Inflammatory macrophage treated with lipopolysaccharide for 4 hours (primary cell): ENCODE results near the gene LAMC3.
A peak's percentile ranks its signal among the peaks of the same experiment; 100 is the strongest.
"Not testable (repeated sequence)": the region's sequence is repeated elsewhere in the genome, so short reads cannot be mapped to it uniquely, and the experiment has no call there.

Experiments
- DNase-seq: peaks from one replicate; pipeline ENCODE4 v3.0.0-alpha.2; 2020

LAMC3 gene

DNA sequence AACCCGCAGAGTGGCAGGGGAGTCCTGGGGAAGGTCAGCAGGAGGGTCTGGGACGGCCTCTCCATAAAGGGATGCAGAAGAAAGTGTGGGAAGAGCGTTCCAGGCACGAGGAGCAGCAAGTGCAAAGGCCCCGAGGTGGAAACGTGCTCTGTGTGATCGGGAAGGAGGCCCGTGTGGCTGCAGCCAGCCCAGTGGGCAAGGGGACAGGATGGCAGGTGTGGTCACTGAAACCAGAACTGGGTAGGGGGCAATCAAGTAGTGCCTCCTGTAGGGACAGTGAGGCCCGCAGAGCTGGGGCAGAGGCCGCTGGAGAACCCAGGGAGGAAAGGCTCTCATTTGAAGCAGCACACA, 16.3 kb upstream of the LAMC3 start:
- DNase-seq: no peak

DNA sequence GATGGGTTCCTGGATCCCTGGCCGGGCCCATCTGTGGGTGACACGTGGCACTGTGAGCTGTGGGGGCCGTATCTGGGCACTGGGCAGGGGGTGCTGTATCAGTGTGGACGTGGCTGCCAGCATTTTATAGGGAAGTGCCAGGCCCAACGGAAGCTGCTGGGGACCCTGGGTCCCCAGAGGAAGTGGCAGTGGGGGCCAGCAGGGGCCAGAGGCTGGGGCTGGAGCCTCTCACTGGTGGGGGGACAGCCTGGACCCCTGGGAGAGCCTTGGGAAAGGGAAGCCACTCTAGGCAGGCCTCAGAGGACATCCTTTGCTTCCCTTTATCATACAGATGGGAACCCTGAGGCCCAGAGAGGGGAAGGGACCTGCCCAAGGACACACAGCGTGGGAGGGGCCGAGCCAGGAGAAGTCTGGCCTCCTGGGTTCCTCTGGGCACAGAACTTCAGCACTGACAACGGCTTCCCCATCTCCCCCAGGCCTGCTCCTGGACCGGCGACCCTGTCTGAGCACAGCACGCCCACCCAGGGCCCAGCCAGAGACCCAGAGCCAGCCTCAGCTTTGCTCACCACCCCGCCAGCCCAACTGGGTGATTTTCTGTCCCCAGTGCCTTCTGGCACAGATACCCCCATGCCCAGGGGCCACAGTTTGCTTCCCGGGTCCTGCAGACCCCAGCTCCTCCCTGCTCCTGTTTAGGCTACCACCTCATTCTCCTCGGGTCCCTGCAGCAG, 15.5 kb upstream of the LAMC3 start:
- DNase-seq: no peak

DNA sequence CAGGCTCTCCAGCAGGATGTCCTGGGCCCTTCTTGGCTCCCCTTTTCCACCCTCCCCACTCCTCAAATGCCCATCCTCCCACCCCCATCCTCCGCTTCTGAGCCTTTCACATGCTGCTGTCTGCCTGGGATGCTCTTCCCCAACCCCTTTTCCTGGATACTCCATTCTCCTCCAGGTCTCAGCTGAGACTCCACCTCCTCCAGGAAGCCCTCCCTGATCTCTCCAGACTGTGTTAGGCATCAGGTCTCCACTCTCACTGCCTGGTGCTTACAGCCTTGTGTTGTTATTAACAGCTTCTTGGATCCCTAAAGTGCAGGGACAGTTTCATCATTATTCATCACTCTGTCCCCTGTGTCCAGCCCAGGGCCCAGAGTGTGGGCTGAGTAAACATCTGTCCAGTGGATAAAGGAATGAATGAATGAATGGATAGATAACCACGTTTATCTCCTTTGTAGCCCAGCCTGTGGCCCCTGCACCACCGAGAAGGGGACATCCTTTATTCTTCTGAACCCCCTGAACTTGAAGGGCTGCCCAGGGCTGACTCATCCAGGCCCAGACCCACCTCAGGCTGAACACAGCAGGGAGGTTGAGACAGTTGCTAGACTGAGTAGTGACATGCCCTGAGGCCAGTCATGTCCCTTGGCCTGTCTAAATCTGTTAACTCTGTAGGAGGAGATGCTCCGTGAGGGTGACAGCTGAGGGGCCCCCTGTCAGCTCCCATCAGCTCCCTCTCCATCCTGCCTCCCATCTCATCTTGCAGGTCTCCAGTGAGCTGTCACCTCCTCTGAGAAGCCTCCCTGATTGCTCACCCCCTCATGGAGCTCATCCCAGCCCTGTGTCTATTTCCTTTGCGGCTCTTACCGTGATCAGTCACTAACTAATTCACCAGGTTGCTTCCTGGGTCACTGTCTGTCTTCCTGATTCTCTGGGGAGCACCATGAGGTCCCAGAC, 14.6 kb upstream of the LAMC3 start:
- DNase-seq: no peak

DNA sequence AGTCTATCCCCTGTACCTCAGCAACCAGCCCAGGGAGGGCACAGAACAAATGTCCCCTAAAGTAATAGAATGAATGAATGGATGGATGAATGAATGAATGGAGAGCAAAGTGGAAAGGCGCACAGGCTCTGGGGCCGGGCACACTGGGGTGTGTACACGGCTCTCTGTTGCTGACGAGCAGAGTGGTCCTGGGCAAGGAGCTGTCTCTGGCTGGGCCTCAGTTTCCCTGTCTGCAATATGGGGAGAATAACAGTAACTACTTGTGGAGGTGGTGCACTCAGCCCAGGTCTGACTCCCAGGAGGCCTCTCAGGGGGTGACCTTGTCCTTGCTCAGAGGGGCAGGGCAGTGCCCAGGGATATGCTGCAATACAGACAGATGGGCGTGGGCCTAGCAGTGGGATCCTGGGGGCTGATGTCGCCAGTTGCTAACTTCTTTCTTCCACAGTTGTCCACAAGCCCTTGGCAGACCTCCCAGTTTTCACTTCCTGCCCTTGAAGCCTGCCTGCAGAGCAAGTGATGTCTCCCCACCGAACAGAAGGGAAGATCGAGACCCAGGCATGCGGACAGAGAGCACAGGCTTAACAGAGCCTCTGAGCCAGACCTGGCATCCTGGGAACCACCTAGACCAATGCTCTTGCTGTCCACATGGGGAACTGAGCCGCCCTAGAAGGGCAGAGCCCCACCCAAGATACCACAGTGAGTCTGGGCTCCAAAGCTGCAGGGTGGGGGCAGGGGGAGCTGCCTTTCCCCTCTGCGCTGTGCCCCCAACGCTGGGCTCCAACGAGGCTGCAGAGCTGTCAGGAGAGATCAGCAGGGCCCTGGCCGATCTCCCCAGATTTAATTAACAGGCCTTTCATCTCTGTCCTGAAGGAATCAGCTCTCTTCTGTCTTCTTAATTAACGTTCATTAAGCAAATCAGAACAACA, 13.6 kb upstream of the LAMC3 start:
- peak; percentile 58 for DNase-seq

DNA sequence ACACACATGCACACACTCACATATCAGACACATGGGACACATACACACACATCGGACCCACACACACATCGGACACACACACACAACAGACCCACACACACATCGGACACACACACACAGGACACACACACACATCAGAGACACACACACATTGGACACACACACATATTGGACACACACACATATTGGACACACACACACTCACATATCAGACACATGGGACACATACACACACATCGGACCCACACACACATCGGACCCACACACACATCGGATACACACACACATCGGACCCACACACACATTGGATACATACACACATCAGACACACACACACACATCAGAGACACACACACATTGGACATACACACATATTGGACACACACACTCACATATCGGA, 12.8 kb upstream of the LAMC3 start:
- no peak for DNase-seq

DNA sequence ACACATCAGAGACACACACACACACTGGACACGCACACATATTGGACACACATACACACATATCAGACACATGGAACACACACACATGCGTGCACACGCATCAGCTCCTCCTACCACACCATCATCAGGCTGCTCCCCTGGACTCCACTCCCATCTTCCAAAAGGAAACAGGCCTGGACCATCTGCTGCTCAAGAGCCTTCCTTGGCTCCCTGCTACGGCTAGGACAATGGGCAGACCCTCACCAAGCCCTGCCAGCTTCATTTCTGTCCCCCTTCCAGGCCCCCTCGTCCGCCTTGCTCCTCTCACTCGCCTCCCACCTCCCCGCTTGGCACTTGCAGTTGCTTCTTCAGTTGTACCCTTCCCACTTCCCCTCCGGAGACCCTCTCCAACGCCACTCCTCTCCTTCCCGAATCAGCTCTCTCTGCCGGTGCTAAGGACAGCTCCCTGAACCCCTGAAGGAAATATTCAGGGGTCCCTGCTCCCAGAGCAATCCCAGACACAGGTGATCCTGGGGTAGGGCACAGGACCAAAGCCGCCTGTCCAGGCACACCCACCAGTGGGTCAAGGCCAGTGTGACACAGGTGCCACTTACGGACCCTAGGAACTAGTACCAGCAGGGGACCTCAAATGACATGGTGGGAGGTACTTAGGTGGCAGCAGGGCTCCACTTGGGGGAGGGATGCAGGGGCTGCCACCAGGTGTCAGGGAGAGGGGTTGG, 12.1 kb upstream of the LAMC3 start:
- no peak for DNase-seq

DNA sequence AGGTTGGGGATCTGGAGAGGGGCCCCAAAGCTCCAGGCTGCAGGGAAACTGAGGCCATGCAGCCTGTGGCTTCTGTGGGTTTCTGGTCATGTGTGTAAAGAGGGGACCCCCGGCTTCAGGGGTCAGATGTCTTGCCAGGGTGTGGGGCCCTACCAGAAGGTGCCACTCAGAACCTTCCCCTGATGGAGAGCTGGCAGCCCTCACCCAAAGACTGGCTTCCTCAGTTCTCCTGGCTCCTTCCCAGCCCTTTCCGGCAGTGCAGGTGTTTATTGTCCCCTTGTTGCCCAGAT, 11.6 kb upstream of the LAMC3 start:
- no peak for DNase-seq

DNA sequence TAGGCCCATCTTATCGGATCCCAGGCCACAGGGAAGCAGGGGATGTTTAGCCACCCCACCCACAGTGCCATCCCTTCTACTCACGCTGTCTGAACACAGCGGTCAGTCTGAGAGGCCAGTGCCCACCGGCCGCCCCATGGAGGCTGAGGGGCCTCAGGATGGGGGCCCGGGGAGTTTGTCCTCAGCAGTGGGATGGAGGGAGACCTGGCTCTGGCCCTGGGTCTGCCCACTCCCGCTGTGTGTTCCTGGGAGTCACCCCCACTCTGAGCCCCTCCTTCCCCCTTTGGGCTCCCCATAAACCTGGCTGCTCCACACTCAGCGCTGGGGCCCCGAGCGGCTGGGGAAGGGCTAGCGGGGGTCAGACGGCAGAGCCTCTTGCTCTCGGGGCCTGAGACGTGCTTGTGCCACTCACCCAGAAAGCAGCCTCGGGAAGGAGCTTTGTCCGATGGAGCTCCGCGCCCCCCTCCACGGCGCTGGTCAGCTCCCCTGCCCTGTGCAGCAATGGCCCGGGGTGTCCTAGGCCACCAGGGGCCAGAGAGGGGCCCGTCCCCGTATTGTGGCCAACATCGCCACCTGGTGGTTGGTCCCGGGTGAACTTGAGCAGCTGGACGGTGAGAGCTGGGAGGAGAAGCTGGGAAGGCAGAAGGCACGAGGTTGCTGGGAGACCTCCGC, 10.9 kb upstream of the LAMC3 start:
- peak; percentile 69 for DNase-seq

- DNase-seq: no peak
Measured at GRCh38 chr9:130998597-130999244, 10.3 kb upstream of the LAMC3 start.

DNA sequence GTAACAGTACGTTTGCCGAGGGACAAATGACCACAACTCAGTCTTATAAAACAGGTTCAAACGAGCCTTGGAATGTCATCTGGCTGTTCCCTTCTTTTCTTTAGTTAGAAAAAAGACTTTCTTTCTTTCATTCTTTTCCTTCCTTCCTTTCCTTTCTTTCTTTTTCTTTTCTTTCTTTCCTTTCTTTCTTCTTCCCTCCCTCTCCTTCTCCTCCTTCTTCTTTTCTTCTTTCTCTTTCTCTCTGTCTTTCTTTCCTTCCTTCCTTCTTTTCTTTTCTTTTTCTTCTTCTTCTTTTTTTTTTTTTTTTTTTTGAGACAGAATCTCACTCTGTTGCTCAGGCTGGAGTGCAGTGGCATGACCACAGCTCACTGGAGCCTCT, 9.7 kb upstream of the LAMC3 start:
- no peak for DNase-seq

GRCh38 chr9:131000526-131000925, 8.4 kb upstream of the LAMC3 start:
- DNase-seq: not testable (repeated sequence)

GRCh38 chr9:131001021-131001420, 8.0 kb upstream of the LAMC3 start:
- no peak for DNase-seq

GRCh38 chr9:131001990-131002389, 7.0 kb upstream of the LAMC3 start:
- DNase-seq: no peak

- DNase-seq: no peak
Measured at GRCh38 chr9:131006601-131007000, 2.4 kb upstream of the LAMC3 start.

DNA sequence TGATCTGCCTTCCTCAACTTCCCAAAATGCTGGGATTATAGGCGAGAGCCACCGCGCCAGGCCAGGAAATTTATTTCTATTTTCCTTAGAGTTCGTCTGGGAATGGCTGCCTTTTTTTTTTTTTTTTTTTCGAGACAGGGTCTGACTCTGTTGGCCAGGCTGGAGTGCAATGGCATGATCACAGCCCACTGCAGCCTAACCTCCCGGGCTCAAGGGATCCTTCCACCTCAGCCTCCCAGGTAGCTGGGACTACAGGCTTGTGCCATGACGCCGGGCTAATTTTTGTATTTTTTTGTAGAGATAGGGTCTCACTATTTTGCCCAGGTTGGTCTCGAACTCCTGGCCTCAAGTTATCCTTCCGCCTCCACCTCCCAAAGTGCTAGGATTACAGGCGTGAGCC, 888 bp upstream of the LAMC3 start:
- DNase-seq: no peak

DNA sequence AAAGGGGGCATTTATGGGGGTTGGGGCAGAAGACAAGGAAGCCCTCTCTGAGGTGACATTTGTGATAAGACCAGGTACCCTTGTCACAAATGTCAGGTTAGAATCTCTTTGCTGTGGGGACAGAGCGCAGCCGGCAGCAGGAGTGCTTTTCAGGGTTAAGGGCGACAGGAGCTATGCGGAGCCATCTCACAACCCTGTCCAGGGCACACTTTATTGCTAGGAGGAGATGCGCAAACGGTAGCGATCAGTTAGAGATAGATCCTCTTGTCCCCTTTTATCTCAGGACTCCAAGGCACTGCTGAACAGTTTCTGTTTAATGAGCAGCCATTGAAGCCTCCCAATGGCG, 438 bp upstream of the LAMC3 start:
- no peak for DNase-seq

- DNase-seq: no peak
Measured at GRCh38 chr9:131010482-131011273, 1.7 kb downstream of the LAMC3 start.

DNA sequence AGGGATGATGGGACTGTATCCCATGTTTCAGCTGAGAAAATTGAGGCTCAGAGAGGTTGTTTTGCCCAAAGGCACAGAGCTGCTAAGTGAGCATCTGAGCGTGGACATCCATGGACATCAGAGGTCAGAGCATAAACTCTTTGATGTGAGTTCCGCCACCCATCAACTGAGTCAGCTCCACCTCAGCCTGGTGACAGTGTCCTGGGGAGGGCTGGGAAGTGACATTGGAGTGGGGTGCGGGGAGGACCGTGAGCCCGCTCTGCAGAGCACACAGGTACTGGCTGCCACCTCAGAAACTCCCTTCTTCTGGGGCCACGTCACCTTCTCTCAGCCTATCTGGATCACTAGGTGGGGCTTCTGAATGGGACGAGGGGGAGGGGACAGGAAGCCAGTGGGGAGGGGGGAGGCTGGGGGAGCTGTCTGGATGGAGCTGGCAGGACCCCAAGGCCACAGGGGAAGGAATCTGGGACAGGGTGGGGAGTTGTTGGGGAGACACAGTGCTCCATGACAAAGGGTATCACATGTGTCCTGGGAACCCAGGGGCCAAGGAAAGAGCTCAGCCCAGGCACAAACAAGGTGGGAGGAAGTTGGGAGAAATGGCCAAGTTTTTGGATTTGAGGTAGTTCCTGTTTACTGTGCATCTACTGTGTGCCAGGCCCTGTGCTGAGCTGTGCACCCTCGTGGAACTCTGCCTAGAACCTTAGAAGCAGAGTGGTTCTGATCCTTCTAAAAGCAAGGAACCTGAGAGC, 2.5 kb downstream of the LAMC3 start:
- DNase-seq: no peak

- no peak for DNase-seq
Measured at GRCh38 chr9:131012023-131012334, 3.0 kb downstream of the LAMC3 start.

- no peak for DNase-seq
Measured at GRCh38 chr9:131012396-131012917, 3.5 kb downstream of the LAMC3 start.
